Liver (tissue), 9 donors: Measurements from ENCODE around the gene DPP4. TPM values are rescaled to one million over a fixed set of nuclear protein-coding genes. Genes with fewer than 3 reads are reported as not detected.

Source experiments
- DNase-seq: peaks from one replicate; pipeline ENCODE4 v3.0.0-alpha.2; 2017; ENCODE audit warnings: low spot score
- H3K27ac ChIP-seq, 2 donors: one replicate each; pipeline ENCODE4 v1.7.0; 2013; ENCODE audit warnings: inconsistent platforms in 2 of 2, low read length in 2 of 2, control low read depth in 1 of 2, low read depth in 1 of 2, mild to moderate bottlenecking in 1 of 2
- H3K27me3 ChIP-seq, 4 donors: one replicate each; pipeline versions ENCODE4 v1.6.1 to v1.7.0; 2013; ENCODE audit warnings: low read length in 3 of 4, inconsistent platforms in 1 of 4, mild to moderate bottlenecking in 1 of 4, moderate library complexity in 1 of 4; ENCODE audit not compliant: control insufficient read depth in 4 of 4, insufficient read depth in 4 of 4
- H3K36me3 ChIP-seq, 4 donors: one replicate each; pipeline versions ENCODE4 v1.6.1 to v1.7.0; 2013; ENCODE audit warnings: low read length in 3 of 4, mild to moderate bottlenecking in 3 of 4, low read depth in 1 of 4, moderate library complexity in 1 of 4; ENCODE audit not compliant: control insufficient read depth in 4 of 4, insufficient read depth in 3 of 4
- H3K4me1 ChIP-seq, 4 donors: one replicate each; pipeline versions ENCODE4 v1.6.1 to v1.7.0; 2013; ENCODE audit warnings: low read length in 3 of 4, mild to moderate bottlenecking in 3 of 4, moderate library complexity in 1 of 4; ENCODE audit not compliant: control insufficient read depth in 4 of 4, insufficient read depth in 4 of 4
- H3K4me3 ChIP-seq, 3 donors: one replicate each; pipeline versions ENCODE4 v1.6.1 to v1.7.0; 2013; ENCODE audit warnings: low read length in 3 of 3, control low read depth in 1 of 3, low read depth in 1 of 3, mild to moderate bottlenecking in 1 of 3
- H3K9ac ChIP-seq, 2 donors: one replicate each; pipeline ENCODE4 v1.7.0; 2013; ENCODE audit warnings: low read length in 2 of 2, mild to moderate bottlenecking in 2 of 2, moderate library complexity in 2 of 2, control low read depth in 1 of 2, low read depth in 1 of 2
- H3K9me3 ChIP-seq, 4 donors: one replicate each; pipeline versions ENCODE4 v1.6.1 to v1.7.0; 2013; ENCODE audit warnings: low read length in 3 of 4; ENCODE audit not compliant: control insufficient read depth in 4 of 4
- EGR1 ChIP-seq, 2 donors: IDR thresholded peaks; 2 replicates each; pipeline ENCODE4 v1.6.1; 2016 to 2018; ENCODE audit warnings: antibody characterized with exemption in 2 of 2, low read depth in 2 of 2
- FOXA1 ChIP-seq: IDR thresholded peaks from 2 replicates; pipeline ENCODE4 v1.6.1; 2016; ENCODE audit warnings: antibody characterized with exemption
- GABPA ChIP-seq, 2 donors: IDR thresholded peaks in 1 of 2; conservative IDR thresholded peaks in 1 of 2; 2 replicates each; pipeline ENCODE4 v1.6.1; 2016; ENCODE audit warnings: antibody characterized with exemption in 2 of 2, mild to moderate bottlenecking in 1 of 2, moderate library complexity in 1 of 2
- HNF4A ChIP-seq, 2 donors: conservative IDR thresholded peaks; 2 replicates each; pipeline ENCODE4 v1.6.1; 2016; ENCODE audit warnings: antibody characterized with exemption in 2 of 2, mild to moderate bottlenecking in 2 of 2
- HNF4G ChIP-seq: IDR thresholded peaks from 2 replicates; pipeline ENCODE4 v1.6.1; 2016; ENCODE audit warnings: antibody characterized with exemption
- NR2F2 ChIP-seq: IDR thresholded peaks from 2 replicates; pipeline ENCODE4 v1.6.1; 2016; ENCODE audit warnings: antibody characterized with exemption
- RAD21 ChIP-seq, 2 donors: IDR thresholded peaks; 2 replicates each; pipeline ENCODE4 v1.6.1; 2016; ENCODE audit warnings: antibody characterized with exemption in 2 of 2, mild to moderate bottlenecking in 2 of 2
- RXRA ChIP-seq, 2 donors: IDR thresholded peaks; 2 replicates each; pipeline ENCODE4 v1.6.1; 2017 to 2018; ENCODE audit warnings: antibody characterized with exemption in 2 of 2, mild to moderate bottlenecking in 1 of 2
- SP1 ChIP-seq: IDR thresholded peaks from 2 replicates; pipeline ENCODE4 v1.6.1; 2018; ENCODE audit warnings: antibody characterized with exemption, mild to moderate bottlenecking
- TAF1 ChIP-seq: conservative IDR thresholded peaks from 2 replicates; pipeline ENCODE4 v1.6.1; 2016; ENCODE audit warnings: antibody characterized with exemption, mild to moderate bottlenecking
- WGBS: extraction: QIAGEN DNeasy Blood & Tissue Kit; methylation state at CpG from one replicate; pipeline ENCODE4 v1.1.7; 2013; 5-methylcytosine and 5-hydroxymethylcytosine counted together
- polyA plus RNA-seq, 2 donors: library from polyadenylated mRNA; stranded (reverse) in 1 of 2; unstranded in 1 of 2; fragments of 200-250 nt in 1 of 2; fragments of >200 nt in 1 of 2; fragmentation: Nextera tagmentation in 1 of 2; extraction: Ambion mirVana in 1 of 2; gene quantifications; one replicate each; pipeline versions ENCODE4 v1.2.1 to v1.2.3, GENCODE V29; 2013 to 2015
- total RNA-seq, 2 donors: library from RNA; depleted of rRNA; stranded (reverse); fragments of >200 nt; gene quantifications; one replicate each; pipeline ENCODE4 v1.2.3, GENCODE V29; 2014
- TF ChIP-seq, protein P1 (sequence below): IDR thresholded peaks from 2 replicates; pipeline ENCODE4 v1.6.1; 2016; ENCODE audit warnings: antibody characterized with exemption, mild to moderate bottlenecking
- TF ChIP-seq, protein P2 (sequence below): IDR thresholded peaks from 2 replicates; pipeline ENCODE4 v1.6.1; 2016; ENCODE audit warnings: antibody characterized with exemption
- TF ChIP-seq, protein P3 (sequence below): fragments of 150-350 bp; IDR thresholded peaks from 2 replicates; pipeline ENCODE4 v1.5.1; 2017; ENCODE audit warnings: improper control_type of control experiment, low read depth, low read length; ENCODE audit not compliant: missing input control
- donor health status: healthy.
- donor health status: healthy.
- donor health status: healthy.
- donor health status: healthy.
- donor health status: healthy.

DPP4 gene
- total and polyA plus RNA-seq, 4 donors = 9.6 to 30.1 (median 13.5) TPM

DNA sequence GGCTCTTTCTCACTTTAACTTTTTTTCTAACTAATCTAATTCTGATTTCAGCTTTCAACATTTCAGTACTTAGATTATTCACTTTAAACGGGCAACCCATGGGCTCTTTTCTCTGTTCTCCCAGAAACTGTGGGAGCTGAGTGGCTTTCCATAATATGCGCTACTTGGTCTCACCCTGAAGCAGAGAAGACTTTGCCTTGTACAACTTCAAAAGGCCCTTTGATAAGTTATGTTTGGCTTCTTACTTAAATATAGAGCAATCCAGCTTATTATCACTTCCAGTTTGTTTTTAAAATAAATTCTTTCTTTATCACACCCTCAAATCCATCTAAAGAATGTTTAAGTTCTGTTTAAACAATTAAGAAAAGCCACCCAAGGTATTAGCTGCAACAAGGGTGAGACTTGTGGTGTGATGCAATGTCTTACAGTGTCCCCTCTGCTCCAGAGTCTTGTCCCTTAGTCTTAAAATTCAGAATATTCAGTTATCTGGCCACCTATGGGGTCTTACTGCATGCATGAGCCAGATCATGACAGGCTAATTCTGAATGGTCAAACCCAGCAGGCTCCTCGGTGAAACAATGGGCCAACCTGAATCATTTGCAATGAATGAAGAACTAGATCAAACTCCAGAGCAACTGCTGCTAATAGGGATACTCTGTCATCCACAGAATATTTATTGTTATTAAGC, 39.2 kb upstream of the DPP4 start:
- Histone ChIP-seq H3K27me3 (no peaks in the 10 kb centered on the region), H3K36me3 (no peaks in the 10 kb centered on the region), H3K9me3 (no peaks in the 10 kb centered on the region), H3K4me1 (peaks cover 3 to 21% (median 16%) of the 10 kb centered on the region in 4 donors), H3K27ac (no peak overlapping the region), H3K4me3 (no peak overlapping the region), H3K9ac (no peak overlapping the region)
- DNase-seq = no peak
- TF ChIP-seq GABPA (IDR thresholded peaks at IDR 0.05 in 1 of 2, conservative IDR thresholded peaks at IDR 0.05 in 1 of 2) = no peak
- 80% methylated on average over 3 of the region's 3 CpGs for WGBS

DNA sequence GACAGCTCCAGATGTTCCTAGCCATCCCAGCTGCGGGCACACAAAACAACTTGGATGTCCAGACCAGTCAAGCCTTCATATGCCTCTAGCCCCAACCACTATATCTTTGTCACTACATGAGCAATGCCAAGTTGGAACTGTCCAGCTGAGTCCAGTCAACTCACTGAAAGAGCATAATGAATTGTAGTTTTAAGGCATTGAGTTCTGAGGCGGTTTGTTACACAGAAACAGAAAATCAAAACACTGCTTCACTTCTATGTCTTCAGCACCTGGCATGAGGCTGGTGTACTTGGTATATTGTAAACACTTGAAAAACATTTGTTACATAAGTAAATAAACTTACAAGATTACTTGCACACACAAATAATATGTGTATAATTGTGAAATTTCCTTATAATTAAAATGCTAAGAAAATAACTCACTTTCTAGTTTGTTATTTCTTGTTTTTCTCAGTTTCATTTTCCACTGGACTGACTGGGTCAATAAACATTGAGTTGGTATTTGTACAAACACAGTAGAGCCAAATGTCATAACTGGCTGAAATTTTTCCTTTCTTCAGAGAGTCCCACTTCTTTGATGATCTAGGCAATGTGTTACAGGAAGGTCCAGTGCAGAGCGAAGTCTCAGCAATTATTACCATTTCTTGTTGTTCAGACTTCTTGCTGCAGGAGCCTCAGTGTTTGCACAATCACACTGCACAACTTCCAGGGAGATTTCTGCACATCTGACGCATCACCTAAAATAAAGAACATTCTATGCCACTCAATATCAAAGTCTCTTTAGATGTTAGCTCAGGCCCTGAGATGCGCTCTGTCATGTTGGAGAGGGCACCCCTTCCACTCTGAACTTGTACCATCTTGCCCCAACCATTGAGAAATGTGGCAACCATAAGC, 38.2 kb upstream of the DPP4 start:
- peak in 1 of 2 donors; percentile 8 for TF ChIP-seq HNF4A (conservative IDR thresholded peaks at IDR 0.05)
- TF ChIP-seq RAD21 (IDR thresholded peaks at IDR 0.05) = no peak
- TF ChIP-seq HNF4G = no peak
- no peak for TF ChIP-seq SP1
- TF ChIP-seq, protein P1, sequence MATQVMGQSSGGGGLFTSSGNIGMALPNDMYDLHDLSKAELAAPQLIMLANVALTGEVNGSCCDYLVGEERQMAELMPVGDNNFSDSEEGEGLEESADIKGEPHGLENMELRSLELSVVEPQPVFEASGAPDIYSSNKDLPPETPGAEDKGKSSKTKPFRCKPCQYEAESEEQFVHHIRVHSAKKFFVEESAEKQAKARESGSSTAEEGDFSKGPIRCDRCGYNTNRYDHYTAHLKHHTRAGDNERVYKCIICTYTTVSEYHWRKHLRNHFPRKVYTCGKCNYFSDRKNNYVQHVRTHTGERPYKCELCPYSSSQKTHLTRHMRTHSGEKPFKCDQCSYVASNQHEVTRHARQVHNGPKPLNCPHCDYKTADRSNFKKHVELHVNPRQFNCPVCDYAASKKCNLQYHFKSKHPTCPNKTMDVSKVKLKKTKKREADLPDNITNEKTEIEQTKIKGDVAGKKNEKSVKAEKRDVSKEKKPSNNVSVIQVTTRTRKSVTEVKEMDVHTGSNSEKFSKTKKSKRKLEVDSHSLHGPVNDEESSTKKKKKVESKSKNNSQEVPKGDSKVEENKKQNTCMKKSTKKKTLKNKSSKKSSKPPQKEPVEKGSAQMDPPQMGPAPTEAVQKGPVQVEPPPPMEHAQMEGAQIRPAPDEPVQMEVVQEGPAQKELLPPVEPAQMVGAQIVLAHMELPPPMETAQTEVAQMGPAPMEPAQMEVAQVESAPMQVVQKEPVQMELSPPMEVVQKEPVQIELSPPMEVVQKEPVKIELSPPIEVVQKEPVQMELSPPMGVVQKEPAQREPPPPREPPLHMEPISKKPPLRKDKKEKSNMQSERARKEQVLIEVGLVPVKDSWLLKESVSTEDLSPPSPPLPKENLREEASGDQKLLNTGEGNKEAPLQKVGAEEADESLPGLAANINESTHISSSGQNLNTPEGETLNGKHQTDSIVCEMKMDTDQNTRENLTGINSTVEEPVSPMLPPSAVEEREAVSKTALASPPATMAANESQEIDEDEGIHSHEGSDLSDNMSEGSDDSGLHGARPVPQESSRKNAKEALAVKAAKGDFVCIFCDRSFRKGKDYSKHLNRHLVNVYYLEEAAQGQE = peak; percentile 28
- no peaks in the 10 kb centered on the region for H3K27me3 ChIP-seq
- H3K4me1 ChIP-seq = peaks cover 3 to 19% (median 15%) of the 10 kb centered on the region in 4 donors
- no peak overlapping the region for H3K4me3 ChIP-seq
- no peak for DNase-seq
- WGBS = 67% methylated on average over 5 of the region's 5 CpGs
- peak overlapping the region; percentile 1 to 6 for H3K27ac ChIP-seq
- H3K36me3 ChIP-seq = no peaks in the 10 kb centered on the region
- H3K9ac ChIP-seq = no peak overlapping the region
- H3K9me3 ChIP-seq = no peaks in the 10 kb centered on the region

DNA sequence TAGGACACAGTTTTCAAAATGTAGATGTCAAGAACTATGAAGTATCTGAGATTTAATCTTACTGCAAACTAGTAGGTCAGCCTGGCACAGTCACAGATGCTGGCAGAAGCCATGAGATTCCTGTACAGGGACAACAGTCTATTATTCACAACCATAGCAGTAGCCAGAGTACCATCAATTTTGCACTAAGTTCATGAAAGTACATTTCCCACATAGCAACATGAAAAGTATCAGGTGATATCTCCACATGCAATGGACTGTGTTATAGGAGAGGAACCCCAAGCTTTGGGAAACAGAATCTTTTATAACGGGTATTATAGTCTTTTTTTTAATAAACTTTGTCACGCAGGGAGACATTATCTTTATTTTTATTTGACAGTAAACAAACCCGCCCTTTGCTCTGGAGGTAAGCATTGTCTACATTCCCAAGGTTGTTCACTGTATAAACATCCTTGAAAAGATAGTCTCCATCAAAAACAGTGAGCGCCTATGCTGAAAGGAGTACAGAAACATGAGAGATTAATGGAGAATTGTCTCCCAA, 33.4 kb upstream of the DPP4 start:
- WGBS = 61% methylated on average over 4 of the region's 4 CpGs
- no peaks in the 10 kb centered on the region for H3K27me3 ChIP-seq
- no peaks in the 10 kb centered on the region for H3K9me3 ChIP-seq
- no peak overlapping the region for H3K27ac ChIP-seq
- peaks cover 0 to 8% (median 2%) of the 10 kb centered on the region in 4 donors for H3K4me1 ChIP-seq
- no peak overlapping the region for H3K9ac ChIP-seq
- no peak for DNase-seq
- no peak overlapping the region for H3K4me3 ChIP-seq
- no peaks in the 10 kb centered on the region for H3K36me3 ChIP-seq
- TF ChIP-seq TAF1 (no peak), FOXA1 (no peak), HNF4A (conservative IDR thresholded peaks at IDR 0.05) (no peak), RAD21 (IDR thresholded peaks at IDR 0.05) (no peak), NR2F2 (no peak), EGR1 (IDR thresholded peaks at IDR 0.05; ENCODE audit: low read depth in 2 of 2) (no peak), GABPA (IDR thresholded peaks at IDR 0.05 in 1 of 2, conservative IDR thresholded peaks at IDR 0.05 in 1 of 2) (no peak), RXRA (IDR thresholded peaks at IDR 0.05) (no peak), HNF4G (no peak)
- TF ChIP-seq, protein P2, sequence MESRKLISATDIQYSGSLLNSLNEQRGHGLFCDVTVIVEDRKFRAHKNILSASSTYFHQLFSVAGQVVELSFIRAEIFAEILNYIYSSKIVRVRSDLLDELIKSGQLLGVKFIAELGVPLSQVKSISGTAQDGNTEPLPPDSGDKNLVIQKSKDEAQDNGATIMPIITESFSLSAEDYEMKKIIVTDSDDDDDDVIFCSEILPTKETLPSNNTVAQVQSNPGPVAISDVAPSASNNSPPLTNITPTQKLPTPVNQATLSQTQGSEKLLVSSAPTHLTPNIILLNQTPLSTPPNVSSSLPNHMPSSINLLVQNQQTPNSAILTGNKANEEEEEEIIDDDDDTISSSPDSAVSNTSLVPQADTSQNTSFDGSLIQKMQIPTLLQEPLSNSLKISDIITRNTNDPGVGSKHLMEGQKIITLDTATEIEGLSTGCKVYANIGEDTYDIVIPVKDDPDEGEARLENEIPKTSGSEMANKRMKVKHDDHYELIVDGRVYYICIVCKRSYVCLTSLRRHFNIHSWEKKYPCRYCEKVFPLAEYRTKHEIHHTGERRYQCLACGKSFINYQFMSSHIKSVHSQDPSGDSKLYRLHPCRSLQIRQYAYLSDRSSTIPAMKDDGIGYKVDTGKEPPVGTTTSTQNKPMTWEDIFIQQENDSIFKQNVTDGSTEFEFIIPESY = no peak
- TF ChIP-seq, protein P1 = no peak
- TF ChIP-seq, protein P3, sequence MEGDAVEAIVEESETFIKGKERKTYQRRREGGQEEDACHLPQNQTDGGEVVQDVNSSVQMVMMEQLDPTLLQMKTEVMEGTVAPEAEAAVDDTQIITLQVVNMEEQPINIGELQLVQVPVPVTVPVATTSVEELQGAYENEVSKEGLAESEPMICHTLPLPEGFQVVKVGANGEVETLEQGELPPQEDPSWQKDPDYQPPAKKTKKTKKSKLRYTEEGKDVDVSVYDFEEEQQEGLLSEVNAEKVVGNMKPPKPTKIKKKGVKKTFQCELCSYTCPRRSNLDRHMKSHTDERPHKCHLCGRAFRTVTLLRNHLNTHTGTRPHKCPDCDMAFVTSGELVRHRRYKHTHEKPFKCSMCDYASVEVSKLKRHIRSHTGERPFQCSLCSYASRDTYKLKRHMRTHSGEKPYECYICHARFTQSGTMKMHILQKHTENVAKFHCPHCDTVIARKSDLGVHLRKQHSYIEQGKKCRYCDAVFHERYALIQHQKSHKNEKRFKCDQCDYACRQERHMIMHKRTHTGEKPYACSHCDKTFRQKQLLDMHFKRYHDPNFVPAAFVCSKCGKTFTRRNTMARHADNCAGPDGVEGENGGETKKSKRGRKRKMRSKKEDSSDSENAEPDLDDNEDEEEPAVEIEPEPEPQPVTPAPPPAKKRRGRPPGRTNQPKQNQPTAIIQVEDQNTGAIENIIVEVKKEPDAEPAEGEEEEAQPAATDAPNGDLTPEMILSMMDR = no peak
